SU-DHL-6 (cell line): ENCODE results near the gene MAST4.

Experiments used
- H2AFZ ChIP-seq: fragments of 200-600 bp; sonication (generic); 2 replicates; pipeline ENCODE4 v1.6.1; 2014; ENCODE audit warnings: low read depth, mild to moderate bottlenecking, moderate library complexity, mixed read lengths, antibody characterized with exemption, low read length; ENCODE audit not compliant: severe bottlenecking
- H3F3A ChIP-seq: fragments of 200-600 bp; shearing (Covaris generic); 2 replicates; pipeline ENCODE4 v1.6.0; 2016; ENCODE audit warnings: antibody characterized with exemption, mild to moderate bottlenecking; ENCODE audit not compliant: insufficient read depth
- H3K27ac ChIP-seq: fragments of 200-600 bp; sonication (generic); 2 replicates; pipeline ENCODE4 v1.5.1; 2016; ENCODE audit warnings: low read depth, mild to moderate bottlenecking, low read length, moderate library complexity, mixed read lengths
- H3K27me3 ChIP-seq: fragments of 200-600 bp; sonication (generic), shearing (Covaris generic); 2 replicates; pipeline ENCODE4 v1.6.0; 2014; ENCODE audit warnings: mild to moderate bottlenecking, low read length
- H3K36me3 ChIP-seq: fragments of 200-600 bp; sonication (generic); 2 replicates; pipeline ENCODE4 v1.6.1; 2014; ENCODE audit warnings: mild to moderate bottlenecking, low read length, mixed read lengths
- H3K4me2 ChIP-seq: fragments of 300-600, 200-600 bp; shearing (Covaris generic), sonication (generic); 2 replicates; pipeline ENCODE4 v1.6.0; 2014; ENCODE audit warnings: low read length, low read depth, mild to moderate bottlenecking; ENCODE audit not compliant: poor library complexity, severe bottlenecking
- H3K4me3 ChIP-seq: fragments of 200-600 bp; sonication (generic); 2 replicates; pipeline ENCODE4 v1.5.1; 2014; ENCODE audit warnings: antibody characterized with exemption, low read length, mild to moderate bottlenecking, mixed read lengths; ENCODE audit not compliant: insufficient read depth, poor library complexity, severe bottlenecking
- H3K79me2 ChIP-seq: fragments of 200-600 bp; sonication (generic); 2 replicates; pipeline ENCODE4 v1.6.1; 2014; ENCODE audit warnings: mild to moderate bottlenecking, low read length, moderate library complexity; ENCODE audit not compliant: insufficient read depth
- H3K9ac ChIP-seq: fragments of 200-600 bp; sonication (generic); 2 replicates; pipeline ENCODE4 v1.7.0; 2014; ENCODE audit warnings: mild to moderate bottlenecking, low read length
- H3K9me2 ChIP-seq: fragments of 200-600 bp; sonication (generic); replicated peaks from 2 replicates; pipeline ENCODE4 v1.6.1; 2014; ENCODE audit warnings: low read length; ENCODE audit not compliant: insufficient read depth
- H3K9me3 ChIP-seq: fragments of 200-600 bp; sonication (generic); 2 replicates; pipeline ENCODE4 v1.6.1; 2014; ENCODE audit warnings: low read length, mixed read lengths; ENCODE audit not compliant: insufficient read depth
- H4K20me1 ChIP-seq: fragments of 200-600 bp; sonication (generic); 2 replicates; pipeline ENCODE4 v1.6.1; 2014; ENCODE audit warnings: low read depth, mild to moderate bottlenecking, antibody characterized with exemption, low read length, moderate library complexity, mixed read lengths
- EZH2phosphoT487 ChIP-seq: fragments of 200-600 bp; sonication (generic), shearing (Covaris generic); conservative IDR thresholded peaks from 2 replicates; pipeline ENCODE4 v1.6.1; 2018; ENCODE audit warnings: mild to moderate bottlenecking, antibody characterized with exemption, low read length, moderate library complexity, mixed read lengths
- TF ChIP-seq, protein P1 (sequence below): fragments of 200-600 bp; sonication (generic); IDR thresholded peaks from one replicate; pipeline ENCODE4 v1.5.1; 2017; ENCODE audit warnings: antibody characterized with exemption, mild to moderate bottlenecking, low read length, moderate library complexity; ENCODE audit not compliant: insufficient read depth, poor library complexity, severe bottlenecking

MAST4 gene

DNA sequence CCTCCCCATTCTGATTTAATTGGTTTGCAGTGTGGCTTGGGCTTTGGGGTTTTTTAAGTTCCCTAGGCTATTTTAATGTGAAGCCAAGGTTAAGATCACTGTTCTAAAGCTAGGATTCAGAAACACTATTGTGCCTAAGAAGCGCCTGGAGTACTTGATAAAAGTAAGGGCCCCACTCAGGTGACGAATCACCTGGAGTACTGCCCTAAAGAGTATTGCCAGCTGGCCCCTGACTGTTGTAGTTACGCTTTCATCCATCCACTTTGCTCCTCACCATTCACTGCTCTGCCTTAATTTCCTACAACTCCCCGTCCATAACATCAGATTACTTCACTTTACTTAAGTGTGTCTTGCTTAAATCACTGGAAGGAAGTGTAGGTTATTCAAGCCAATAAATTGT is 481.1 kb downstream of the MAST4 start:
- Histone ChIP-seq H4K20me1 (no peaks in the 10 kb centered on the region), H3K9ac (no peak overlapping the region), H3K79me2 (no peaks in the 10 kb centered on the region), H3K27me3 (no peaks in the 10 kb centered on the region), H3K9me3 (no peaks in the 10 kb centered on the region), H3K4me3 (no peak overlapping the region), H2AFZ (no peak overlapping the region), H3K36me3 (no peaks in the 10 kb centered on the region), H3K9me2 (no peaks in the 10 kb centered on the region), H3K27ac (no peak overlapping the region), H3K4me2 (no peak overlapping the region), H3F3A (no peaks in the 10 kb centered on the region)
- no peak for TF ChIP-seq EZH2phosphoT487
- TF ChIP-seq, protein P1, sequence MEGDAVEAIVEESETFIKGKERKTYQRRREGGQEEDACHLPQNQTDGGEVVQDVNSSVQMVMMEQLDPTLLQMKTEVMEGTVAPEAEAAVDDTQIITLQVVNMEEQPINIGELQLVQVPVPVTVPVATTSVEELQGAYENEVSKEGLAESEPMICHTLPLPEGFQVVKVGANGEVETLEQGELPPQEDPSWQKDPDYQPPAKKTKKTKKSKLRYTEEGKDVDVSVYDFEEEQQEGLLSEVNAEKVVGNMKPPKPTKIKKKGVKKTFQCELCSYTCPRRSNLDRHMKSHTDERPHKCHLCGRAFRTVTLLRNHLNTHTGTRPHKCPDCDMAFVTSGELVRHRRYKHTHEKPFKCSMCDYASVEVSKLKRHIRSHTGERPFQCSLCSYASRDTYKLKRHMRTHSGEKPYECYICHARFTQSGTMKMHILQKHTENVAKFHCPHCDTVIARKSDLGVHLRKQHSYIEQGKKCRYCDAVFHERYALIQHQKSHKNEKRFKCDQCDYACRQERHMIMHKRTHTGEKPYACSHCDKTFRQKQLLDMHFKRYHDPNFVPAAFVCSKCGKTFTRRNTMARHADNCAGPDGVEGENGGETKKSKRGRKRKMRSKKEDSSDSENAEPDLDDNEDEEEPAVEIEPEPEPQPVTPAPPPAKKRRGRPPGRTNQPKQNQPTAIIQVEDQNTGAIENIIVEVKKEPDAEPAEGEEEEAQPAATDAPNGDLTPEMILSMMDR = no peak

DNA sequence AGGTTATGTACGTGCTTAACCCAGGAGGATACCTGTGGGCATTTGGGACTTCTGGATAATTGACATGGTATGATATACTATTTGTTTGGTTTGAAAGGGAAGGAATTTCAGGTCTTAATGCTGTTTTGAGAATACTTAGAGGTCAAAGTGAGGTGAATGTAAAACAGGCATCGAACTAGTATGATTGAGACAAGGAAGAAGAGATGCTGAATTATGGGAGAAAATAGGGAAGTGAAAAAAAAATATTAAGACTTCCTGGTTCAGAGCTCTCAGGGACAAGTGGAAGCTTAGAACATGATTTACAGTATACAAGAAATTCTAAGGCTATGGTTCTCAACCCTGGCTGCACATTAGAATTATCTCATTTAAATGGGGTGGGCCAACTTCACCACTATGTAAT is 485.1 kb downstream of the MAST4 start:
- TF ChIP-seq, protein P1 = no peak
- no peak for TF ChIP-seq EZH2phosphoT487
- H3K36me3 ChIP-seq = no peaks in the 10 kb centered on the region
- no peaks in the 10 kb centered on the region for H3K79me2 ChIP-seq
- H4K20me1 ChIP-seq = no peaks in the 10 kb centered on the region
- H3K9me3 ChIP-seq = no peaks in the 10 kb centered on the region
- no peaks in the 10 kb centered on the region for H3K27me3 ChIP-seq
- no peaks in the 10 kb centered on the region for H3K9me2 ChIP-seq
- H2AFZ ChIP-seq = no peak overlapping the region
- no peak overlapping the region for H3K27ac ChIP-seq
- H3F3A ChIP-seq = no peaks in the 10 kb centered on the region
- no peak overlapping the region for H3K4me2 ChIP-seq
- H3K4me3 ChIP-seq = no peak overlapping the region
- H3K9ac ChIP-seq = no peak overlapping the region

DNA sequence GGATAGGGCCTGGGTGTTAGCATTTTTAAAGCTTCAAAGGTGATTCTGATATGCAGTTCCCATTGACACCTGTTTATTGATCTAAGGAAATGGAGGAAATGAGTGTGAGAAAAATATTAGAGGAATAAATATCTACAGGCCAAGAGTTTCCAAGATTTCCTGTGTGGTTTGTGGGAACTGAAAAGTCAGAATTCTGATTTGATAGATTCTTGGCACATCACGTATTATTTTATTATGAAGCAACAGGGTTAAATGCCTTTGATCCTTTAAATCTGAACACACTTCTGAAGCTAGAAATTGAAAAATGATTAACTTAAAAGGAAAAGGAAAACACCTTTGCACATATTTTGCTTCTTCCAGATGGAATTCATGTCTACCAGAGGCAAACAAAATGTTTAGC is 486.7 kb downstream of the MAST4 start:
- H3K36me3 ChIP-seq = no peaks in the 10 kb centered on the region
- TF ChIP-seq EZH2phosphoT487 = no peak
- TF ChIP-seq, protein P1 = no peak
- no peak overlapping the region for H3K4me2 ChIP-seq
- H3K27ac ChIP-seq = no peak overlapping the region
- no peaks in the 10 kb centered on the region for H3F3A ChIP-seq
- H3K9ac ChIP-seq = no peak overlapping the region
- H3K9me2 ChIP-seq = no peaks in the 10 kb centered on the region
- no peak overlapping the region for H2AFZ ChIP-seq
- H3K27me3 ChIP-seq = no peaks in the 10 kb centered on the region
- no peaks in the 10 kb centered on the region for H4K20me1 ChIP-seq
- H3K79me2 ChIP-seq = no peaks in the 10 kb centered on the region
- no peaks in the 10 kb centered on the region for H3K9me3 ChIP-seq
- no peak overlapping the region for H3K4me3 ChIP-seq
